Measurements from ENCODE around the gene CRACR2A. TPM values are rescaled to one million over a fixed set of nuclear protein-coding genes. Genes with fewer than 3 reads are reported as not detected.

CRACR2A gene
- total and polyA plus RNA-seq, 3 experiments from 2014 or later, result 23.3 to 27.9 (median 27.3) TPM

- no peak overlapping the region for H3K4me3 ChIP-seq (ENCODE audit: low read length)
- no peaks in the 10 kb centered on the region for H3K9me3 Mint-ChIP-seq
- peaks cover 7 to 10% of the 10 kb centered on the region in 2 donors for H3K27me3 Mint-ChIP-seq
- H3K4me1 Mint-ChIP-seq, result no peaks in the 10 kb centered on the region
- H3K4me1 ChIP-seq (ENCODE audit: insufficient read depth, low read length), result no peaks in the 10 kb centered on the region
- no peaks in the 10 kb centered on the region for H3K27me3 ChIP-seq (ENCODE audit: insufficient read depth, low read length, poor library complexity, severe bottlenecking)
- no peaks in the 10 kb centered on the region for H3K36me3 ChIP-seq (ENCODE audit: insufficient read depth, low read length)
- H3K27ac ChIP-seq (ENCODE audit: low read depth, low read length), result no peak overlapping the region
- no peak overlapping the region for H3K4me3 Mint-ChIP-seq
- H3K27ac Mint-ChIP-seq, result no peak overlapping the region
- DNase-seq, result no peak
- ChIA-PET POLR2A (no interaction called here), CTCF (no interaction called here)
- H3K36me3 Mint-ChIP-seq, result no peaks in the 10 kb centered on the region
- H3K9me3 ChIP-seq (ENCODE audit: low read length), result no peaks in the 10 kb centered on the region
Measured at GRCh38 chr12:3598896-3599860, 153.7 kb downstream of the CRACR2A start.

- Mint-ChIP-seq H3K4me1 (no peaks in the 10 kb centered on the region), H3K4me3 (no peak overlapping the region), H3K27me3 (peaks cover 8 to 15% of the 10 kb centered on the region in 2 donors), H3K27ac (no peak overlapping the region), H3K9me3 (no peaks in the 10 kb centered on the region), H3K36me3 (no peaks in the 10 kb centered on the region)
- Histone ChIP-seq H3K36me3 (ENCODE audit: insufficient read depth, low read length) (no peaks in the 10 kb centered on the region), H3K27me3 (ENCODE audit: insufficient read depth, low read length, poor library complexity, severe bottlenecking) (no peaks in the 10 kb centered on the region), H3K4me1 (ENCODE audit: insufficient read depth, low read length) (no peaks in the 10 kb centered on the region), H3K27ac (ENCODE audit: low read depth, low read length) (no peak overlapping the region), H3K4me3 (ENCODE audit: low read length) (no peak overlapping the region), H3K9me3 (ENCODE audit: low read length) (no peaks in the 10 kb centered on the region)
- ChIA-PET POLR2A (no interaction called here), CTCF (no interaction called here)
- DNase-seq, result no peak
Measured at GRCh38 chr12:3597526-3598210, 155.2 kb downstream of the CRACR2A start.

GRCh38 chr12:3596703-3597415, 156.1 kb downstream of the CRACR2A start:
- no peak for DNase-seq
- H3K9me3 Mint-ChIP-seq, result no peaks in the 10 kb centered on the region
- H3K9me3 ChIP-seq (ENCODE audit: low read length), result no peaks in the 10 kb centered on the region
- H3K27me3 Mint-ChIP-seq, result peaks cover 9 to 16% of the 10 kb centered on the region in 2 donors
- no peaks in the 10 kb centered on the region for H3K36me3 Mint-ChIP-seq
- H3K27ac Mint-ChIP-seq, result peak overlapping the region in 1 of 8 donors; percentile 47
- H3K4me1 ChIP-seq (ENCODE audit: insufficient read depth, low read length), result no peaks in the 10 kb centered on the region
- H3K4me1 Mint-ChIP-seq, result no peaks in the 10 kb centered on the region
- no peaks in the 10 kb centered on the region for H3K27me3 ChIP-seq (ENCODE audit: insufficient read depth, low read length, poor library complexity, severe bottlenecking)
- H3K36me3 ChIP-seq (ENCODE audit: insufficient read depth, low read length), result no peaks in the 10 kb centered on the region
- CTCF ChIA-PET, result no interaction called here
- no peak overlapping the region for H3K27ac ChIP-seq (ENCODE audit: low read depth, low read length)
- no peak overlapping the region for H3K4me3 Mint-ChIP-seq
- POLR2A ChIA-PET, result no interaction called here
- H3K4me3 ChIP-seq (ENCODE audit: low read length), result no peak overlapping the region

GRCh38 chr12:3595721-3596120, 157.2 kb downstream of the CRACR2A start:
- no peaks in the 10 kb centered on the region for H3K4me1 Mint-ChIP-seq
- Histone ChIP-seq H3K27me3 (ENCODE audit: insufficient read depth, low read length, poor library complexity, severe bottlenecking) (no peaks in the 10 kb centered on the region), H3K9me3 (ENCODE audit: low read length) (no peaks in the 10 kb centered on the region), H3K27ac (ENCODE audit: low read depth, low read length) (no peak overlapping the region), H3K4me3 (ENCODE audit: low read length) (no peak overlapping the region), H3K4me1 (ENCODE audit: insufficient read depth, low read length) (no peaks in the 10 kb centered on the region), H3K36me3 (ENCODE audit: insufficient read depth, low read length) (no peaks in the 10 kb centered on the region)
- no peaks in the 10 kb centered on the region for H3K36me3 Mint-ChIP-seq
- peaks cover 12 to 26% of the 10 kb centered on the region in 2 donors for H3K27me3 Mint-ChIP-seq
- no peak overlapping the region for H3K27ac Mint-ChIP-seq
- CTCF ChIA-PET, result no interaction called here
- H3K9me3 Mint-ChIP-seq, result no peaks in the 10 kb centered on the region
- no peak overlapping the region for H3K4me3 Mint-ChIP-seq
- POLR2A ChIA-PET, result no interaction called here
- no peak for DNase-seq

GRCh38 chr12:3594966-3595365, 157.9 kb downstream of the CRACR2A start:
- Histone ChIP-seq H3K27me3 (ENCODE audit: insufficient read depth, low read length, poor library complexity, severe bottlenecking) (no peaks in the 10 kb centered on the region), H3K4me1 (ENCODE audit: insufficient read depth, low read length) (no peaks in the 10 kb centered on the region), H3K9me3 (ENCODE audit: low read length) (no peaks in the 10 kb centered on the region), H3K4me3 (ENCODE audit: low read length) (no peak overlapping the region), H3K36me3 (ENCODE audit: insufficient read depth, low read length) (no peaks in the 10 kb centered on the region), H3K27ac (ENCODE audit: low read depth, low read length) (no peak overlapping the region)
- Mint-ChIP-seq H3K9me3 (no peaks in the 10 kb centered on the region), H3K4me3 (no peak overlapping the region), H3K4me1 (no peaks in the 10 kb centered on the region), H3K36me3 (no peaks in the 10 kb centered on the region), H3K27me3 (peaks cover 8 to 31% of the 10 kb centered on the region in 2 donors), H3K27ac (no peak overlapping the region)
- DNase-seq, result no peak
- ChIA-PET CTCF (no interaction called here), POLR2A (no interaction called here)

GRCh38 chr12:3593906-3594483, 158.9 kb downstream of the CRACR2A start:
- H3K4me1 ChIP-seq (ENCODE audit: insufficient read depth, low read length), result no peaks in the 10 kb centered on the region
- no peaks in the 10 kb centered on the region for H3K9me3 ChIP-seq (ENCODE audit: low read length)
- peaks cover 11 to 39% of the 10 kb centered on the region in 2 donors for H3K27me3 Mint-ChIP-seq
- ChIA-PET CTCF (interaction anchor here (0.8 kb wide), 1 partner anchor 13 kb away, joined by 3 read pairs; no protein-coding TSS in a partner anchor), POLR2A (no interaction called here)
- H3K4me1 Mint-ChIP-seq, result no peaks in the 10 kb centered on the region
- no peak overlapping the region for H3K4me3 Mint-ChIP-seq
- no peaks in the 10 kb centered on the region for H3K27me3 ChIP-seq (ENCODE audit: insufficient read depth, low read length, poor library complexity, severe bottlenecking)
- DNase-seq, result no peak
- no peaks in the 10 kb centered on the region for H3K9me3 Mint-ChIP-seq
- H3K27ac Mint-ChIP-seq, result no peak overlapping the region
- H3K4me3 ChIP-seq (ENCODE audit: low read length), result no peak overlapping the region
- no peaks in the 10 kb centered on the region for H3K36me3 Mint-ChIP-seq
- H3K36me3 ChIP-seq (ENCODE audit: insufficient read depth, low read length), result no peaks in the 10 kb centered on the region
- H3K27ac ChIP-seq (ENCODE audit: low read depth, low read length), result no peak overlapping the region

GRCh38 chr12:3592856-3593625, 159.9 kb downstream of the CRACR2A start:
- Mint-ChIP-seq H3K4me3 (no peak overlapping the region), H3K27me3 (peaks cover 11 to 46% of the 10 kb centered on the region in 2 donors), H3K4me1 (no peaks in the 10 kb centered on the region), H3K9me3 (no peaks in the 10 kb centered on the region), H3K27ac (no peak overlapping the region), H3K36me3 (no peaks in the 10 kb centered on the region)
- Histone ChIP-seq H3K27me3 (ENCODE audit: insufficient read depth, low read length, poor library complexity, severe bottlenecking) (no peaks in the 10 kb centered on the region), H3K36me3 (ENCODE audit: insufficient read depth, low read length) (no peaks in the 10 kb centered on the region), H3K9me3 (ENCODE audit: low read length) (no peaks in the 10 kb centered on the region), H3K4me1 (ENCODE audit: insufficient read depth, low read length) (no peaks in the 10 kb centered on the region), H3K27ac (ENCODE audit: low read depth, low read length) (no peak overlapping the region), H3K4me3 (ENCODE audit: low read length) (no peak overlapping the region)
- DNase-seq, result no peak
- ChIA-PET CTCF (no interaction called here), POLR2A (no interaction called here)
